ENCODE data around the gene CHD9.

DNA sequence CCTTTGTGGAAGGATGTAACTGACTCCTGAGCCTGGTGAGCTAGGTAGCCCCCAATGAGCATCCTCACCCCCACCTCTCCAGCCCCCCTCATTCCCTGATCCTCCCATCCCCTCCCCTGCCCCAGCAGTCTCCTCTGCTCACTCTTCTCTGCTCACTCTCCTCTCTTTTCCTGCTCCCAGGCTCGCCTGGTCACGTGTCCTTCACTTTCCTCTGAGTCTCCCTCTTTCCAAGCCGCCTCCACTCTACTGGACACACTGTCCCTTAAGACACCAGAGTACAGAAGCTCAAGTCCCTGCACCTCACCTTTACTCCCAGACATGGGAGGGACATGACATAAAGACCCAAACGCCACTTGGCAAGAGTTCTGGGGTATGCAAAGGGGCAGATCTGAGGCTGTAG is 303.2 kb downstream of the CHD9 start:
- TF ChIP-seq, protein P1, sequence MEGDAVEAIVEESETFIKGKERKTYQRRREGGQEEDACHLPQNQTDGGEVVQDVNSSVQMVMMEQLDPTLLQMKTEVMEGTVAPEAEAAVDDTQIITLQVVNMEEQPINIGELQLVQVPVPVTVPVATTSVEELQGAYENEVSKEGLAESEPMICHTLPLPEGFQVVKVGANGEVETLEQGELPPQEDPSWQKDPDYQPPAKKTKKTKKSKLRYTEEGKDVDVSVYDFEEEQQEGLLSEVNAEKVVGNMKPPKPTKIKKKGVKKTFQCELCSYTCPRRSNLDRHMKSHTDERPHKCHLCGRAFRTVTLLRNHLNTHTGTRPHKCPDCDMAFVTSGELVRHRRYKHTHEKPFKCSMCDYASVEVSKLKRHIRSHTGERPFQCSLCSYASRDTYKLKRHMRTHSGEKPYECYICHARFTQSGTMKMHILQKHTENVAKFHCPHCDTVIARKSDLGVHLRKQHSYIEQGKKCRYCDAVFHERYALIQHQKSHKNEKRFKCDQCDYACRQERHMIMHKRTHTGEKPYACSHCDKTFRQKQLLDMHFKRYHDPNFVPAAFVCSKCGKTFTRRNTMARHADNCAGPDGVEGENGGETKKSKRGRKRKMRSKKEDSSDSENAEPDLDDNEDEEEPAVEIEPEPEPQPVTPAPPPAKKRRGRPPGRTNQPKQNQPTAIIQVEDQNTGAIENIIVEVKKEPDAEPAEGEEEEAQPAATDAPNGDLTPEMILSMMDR (IDR thresholded peaks at IDR 0.05; ENCODE audit: low read depth, low read length): no peak
- TF ChIP-seq POLR2A (IDR thresholded peaks at IDR 0.05; ENCODE audit: extremely low read depth, insufficient read length): no peak
- no peak for TF ChIP-seq MAX (IDR thresholded peaks at IDR 0.05; ENCODE audit: low read depth, low read length)
